ENCODE results near the gene GPR119.
A peak's percentile ranks its signal among the peaks of the same experiment; 100 is the strongest.
"Not testable (repeated sequence)": the region's sequence is repeated elsewhere in the genome, so short reads cannot be mapped to it uniquely, and the experiment has no call there.

The GPR119 gene

DNA sequence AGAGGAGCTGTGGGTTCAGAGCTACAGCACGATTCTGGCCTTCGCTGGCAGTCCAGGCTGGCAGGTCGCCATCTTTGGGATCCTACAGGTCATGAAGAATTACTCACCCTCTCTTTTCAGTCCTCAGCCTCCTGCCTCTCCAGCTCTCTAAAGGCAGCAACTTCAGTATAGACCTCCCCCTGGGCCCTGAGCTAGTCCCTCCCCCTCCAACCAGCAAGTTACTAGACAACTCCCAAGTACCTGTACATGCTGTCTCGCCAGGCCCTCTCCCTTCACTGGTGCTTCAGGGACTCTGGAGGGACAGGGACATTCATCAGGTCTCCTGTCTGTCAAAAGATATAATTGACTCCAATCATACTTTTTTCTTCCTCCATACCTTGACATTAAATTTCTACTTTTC is at the start of gene GPR119:
Gene GPR119 (minus strand): TSS at position 155 of the 400 bp plus-strand sequence. CDS start 227 bp downstream, outside the sequence.
- no peak for DNase-seq

DNA sequence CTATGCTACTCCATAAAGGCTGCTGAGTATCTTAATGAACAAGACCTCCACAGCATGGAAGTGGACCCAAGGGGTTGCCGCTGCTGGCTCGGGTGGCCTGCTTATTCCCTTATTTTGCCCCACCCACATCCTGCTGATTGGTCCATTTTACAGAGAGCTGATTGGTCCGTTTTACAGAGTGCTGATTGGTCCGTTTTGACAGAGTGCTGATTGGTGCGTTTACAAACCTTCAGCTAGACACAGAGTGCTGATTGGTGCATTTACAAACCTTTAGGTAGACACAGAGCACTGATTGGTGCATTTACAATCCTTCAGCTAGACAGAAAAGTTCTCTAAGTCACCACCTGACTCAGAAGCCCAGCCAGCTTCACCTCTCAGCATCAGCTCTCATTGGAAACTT is 43.8 kb upstream of the GPR119 start:
- DNase-seq: not testable (repeated sequence)

DNA sequence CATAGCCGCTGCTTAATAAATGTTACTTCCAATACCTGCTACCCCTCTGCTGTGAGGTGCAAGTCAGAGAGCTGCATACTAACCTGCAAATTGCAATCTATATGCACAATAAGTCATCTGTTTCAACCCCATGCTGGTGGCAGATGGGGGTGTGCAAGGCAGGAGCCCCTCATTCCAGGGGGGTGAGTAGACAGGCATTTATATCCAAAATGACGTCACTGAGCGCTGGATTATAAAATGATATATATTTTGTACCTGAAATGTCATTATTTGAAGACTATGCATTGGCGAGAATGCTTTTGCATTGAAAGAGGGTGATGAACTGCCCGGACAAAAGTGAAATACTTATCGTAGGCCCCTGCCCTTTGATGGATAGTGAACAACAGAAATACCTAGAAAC is 41.1 kb upstream of the GPR119 start:
- no peak for DNase-seq

DNA sequence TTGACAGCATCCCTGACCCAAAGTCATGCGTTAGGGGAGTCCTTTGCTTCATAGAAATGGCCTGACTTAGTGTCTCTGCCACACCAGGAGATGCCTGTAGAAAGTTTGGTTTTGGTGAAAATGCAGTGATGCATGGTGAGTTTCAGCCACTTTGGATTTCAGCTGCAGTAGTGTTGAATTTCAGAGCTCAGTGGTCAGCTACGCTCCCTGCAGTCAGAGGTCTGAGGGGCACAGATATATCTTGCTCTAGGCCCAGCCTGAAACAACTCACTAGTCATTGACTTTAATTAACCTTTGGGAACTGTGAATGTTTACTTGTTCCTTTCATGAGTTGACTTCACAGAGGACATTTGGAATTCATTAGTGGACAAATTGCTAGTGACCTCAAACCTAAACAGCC is 33.8 kb upstream of the GPR119 start:
- DNase-seq: no peak

DNA sequence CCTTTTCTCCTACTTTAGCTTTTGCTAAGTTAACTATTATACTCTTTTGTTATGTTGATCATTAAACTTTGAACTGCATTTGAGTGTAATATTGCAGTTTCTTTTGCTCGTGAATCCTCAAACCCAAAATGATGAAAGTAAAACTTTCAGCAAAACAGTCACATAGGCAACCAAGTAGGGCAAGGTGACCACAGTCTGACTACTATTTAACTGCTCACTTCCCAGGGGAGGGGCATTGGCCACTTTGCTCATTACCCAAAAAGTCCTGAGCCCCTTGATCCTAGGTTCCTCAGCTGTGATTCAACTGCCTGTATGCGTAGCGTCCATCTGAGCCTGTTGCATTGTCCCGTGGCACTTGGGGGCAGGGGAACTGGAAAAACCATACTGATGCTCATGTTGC is 33.3 kb upstream of the GPR119 start:
- DNase-seq: no peak

DNA sequence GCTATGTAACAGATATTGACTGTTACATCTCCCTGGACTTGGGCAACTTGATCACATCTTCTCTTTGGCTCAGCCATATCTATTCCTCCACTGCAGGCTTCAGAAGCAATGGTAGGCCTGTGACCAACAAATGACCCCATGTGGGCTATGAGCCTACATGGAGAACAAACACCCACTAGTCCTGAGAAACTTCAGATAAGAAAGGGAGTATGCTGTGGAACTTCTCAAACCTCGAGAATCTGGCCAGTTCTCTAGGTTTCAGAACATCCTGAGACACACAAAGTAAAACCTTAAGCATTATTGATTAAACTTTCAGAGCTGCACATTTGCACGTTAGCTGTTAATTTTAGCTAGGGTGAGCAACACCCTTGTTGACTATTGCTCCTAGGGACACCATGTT is 32.6 kb upstream of the GPR119 start:
- DNase-seq: no peak

DNA sequence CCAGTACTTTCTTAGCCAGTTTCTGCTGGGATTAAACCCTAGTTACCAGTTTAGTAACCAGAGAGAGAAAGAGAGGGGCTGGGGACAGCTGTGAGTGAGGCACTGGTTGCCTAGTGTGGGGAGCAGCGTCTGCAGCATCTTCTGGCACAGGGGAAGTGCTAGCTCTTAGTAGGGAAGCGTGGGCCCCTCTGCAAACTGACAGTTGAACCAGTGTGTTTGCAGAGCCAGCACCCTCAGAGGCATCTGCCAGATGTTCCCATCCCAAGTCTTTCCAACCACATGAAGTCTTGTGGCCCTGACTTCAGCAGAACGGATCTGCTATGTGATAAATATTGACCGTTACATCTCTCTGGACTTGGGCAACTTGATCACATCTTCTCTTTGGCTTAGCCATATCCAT is 31.3 kb upstream of the GPR119 start:
- no peak for DNase-seq

DNA sequence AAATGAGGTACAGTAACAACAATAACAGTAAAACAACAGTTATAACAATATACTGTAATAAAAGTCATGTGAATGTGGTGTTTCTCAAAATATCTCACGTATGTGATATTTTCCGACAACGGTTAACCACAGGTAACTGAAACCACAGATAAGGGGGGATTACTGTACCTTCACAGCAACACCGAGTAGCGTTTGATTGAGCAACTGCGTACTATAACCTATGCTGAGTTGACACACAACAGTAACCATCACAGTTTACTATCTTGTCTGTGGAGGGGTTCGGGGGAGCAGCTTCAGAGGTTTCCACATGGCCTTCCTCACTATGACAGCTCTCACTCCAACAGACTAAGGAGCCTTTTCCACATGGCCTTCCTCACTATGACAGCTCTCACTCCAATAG is 29.7 kb upstream of the GPR119 start:
- peak; percentile 12 for DNase-seq

DNA sequence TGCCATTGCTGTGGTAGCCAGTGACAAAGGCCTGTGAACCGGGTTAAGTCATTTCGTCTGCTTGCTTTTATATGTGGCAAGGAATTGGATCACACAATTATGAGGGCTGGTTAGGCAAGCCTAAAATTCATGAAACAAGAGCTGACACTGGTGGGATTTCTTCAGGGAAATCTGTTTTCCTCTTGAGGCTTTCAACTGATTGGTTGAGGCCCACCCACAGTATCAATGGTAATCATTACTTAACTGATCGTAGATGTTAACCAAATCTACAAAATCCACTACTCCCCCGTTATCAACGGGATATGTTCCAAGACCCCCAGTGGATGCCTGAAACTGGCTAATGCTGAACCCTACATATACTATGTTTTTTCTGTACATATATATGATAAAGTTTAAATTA is 29.3 kb upstream of the GPR119 start:
- DNase-seq: no peak

DNA sequence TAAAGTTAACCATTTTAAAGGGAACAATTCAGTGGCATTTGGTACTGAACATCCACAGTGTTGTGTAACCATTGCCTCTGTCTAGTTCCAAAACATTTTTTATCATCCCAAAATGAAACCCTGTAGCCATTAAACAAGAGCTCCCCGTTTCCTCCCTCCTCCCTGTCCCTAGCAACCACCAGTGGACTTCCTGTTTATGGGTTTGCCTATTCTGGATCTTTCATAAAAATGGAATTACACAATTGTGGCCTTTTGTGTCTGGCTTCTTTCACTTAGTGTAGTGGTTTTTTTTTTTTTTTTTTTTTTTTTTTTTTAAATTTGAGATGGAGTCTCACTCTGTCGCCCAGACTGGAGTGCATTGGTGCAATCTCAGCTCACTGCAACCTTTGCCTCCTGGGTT is 27.9 kb upstream of the GPR119 start:
- DNase-seq: peak; percentile 33

DNA sequence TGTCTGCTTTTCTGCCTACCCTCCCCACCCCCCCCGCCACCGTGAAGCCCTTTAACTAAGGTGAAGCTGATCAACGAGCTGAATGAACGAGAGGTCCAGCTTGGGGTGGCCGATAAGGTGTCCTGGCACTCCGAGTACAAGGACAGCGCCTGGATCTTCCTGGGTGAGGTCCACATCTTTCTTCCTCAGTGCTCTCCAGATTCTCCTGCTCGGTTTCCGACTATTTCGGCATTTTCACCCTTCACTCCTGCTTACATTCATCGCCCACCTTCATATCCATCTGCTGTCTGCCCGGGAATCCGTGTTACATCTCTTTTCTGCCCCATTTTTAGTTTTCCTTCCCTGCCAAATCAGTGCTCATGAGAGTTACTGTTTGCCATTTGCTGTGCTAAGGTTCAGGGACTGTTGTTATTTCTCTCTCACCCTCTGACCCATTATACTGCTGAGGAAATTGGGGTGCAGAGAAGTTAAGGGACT is 16.8 kb upstream of the GPR119 start:
- no peak for DNase-seq

DNA sequence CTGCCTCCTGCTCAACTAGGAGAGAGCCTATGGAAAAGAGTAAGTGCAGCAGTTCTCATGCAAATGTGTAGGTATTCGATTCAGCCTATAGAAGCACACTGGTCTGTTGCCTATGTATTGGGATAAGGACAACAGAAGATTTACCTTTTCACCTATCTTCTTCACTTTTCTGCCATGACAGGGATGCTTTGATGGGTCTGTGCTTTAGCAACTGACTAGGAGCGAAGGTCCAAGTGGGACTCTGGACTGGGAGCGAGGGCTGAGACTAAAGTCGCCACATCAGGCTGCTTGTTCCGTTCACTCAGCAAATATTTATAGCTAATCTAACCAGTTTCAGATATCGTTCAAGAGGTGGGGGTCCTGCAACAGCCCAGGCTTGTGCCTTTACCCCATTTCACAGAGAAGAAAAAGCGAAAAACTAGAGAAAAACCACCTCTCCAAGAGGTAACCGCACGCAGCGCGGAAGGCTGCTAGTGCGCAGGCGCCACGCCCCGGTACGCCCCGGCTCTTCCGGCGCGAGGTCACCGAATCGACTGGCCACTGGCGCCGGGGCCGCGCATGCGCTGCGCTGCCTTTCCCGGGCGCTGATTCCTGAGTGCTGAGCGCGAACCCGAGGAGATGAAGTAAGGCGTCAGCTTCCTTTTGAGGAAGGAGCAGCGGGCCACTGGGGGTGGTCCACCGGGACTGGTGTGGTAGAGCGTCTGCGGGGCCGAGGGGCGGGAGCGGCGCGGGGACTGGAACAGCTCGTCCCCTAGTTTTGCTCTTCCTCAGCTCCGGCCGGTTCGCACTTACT is 16.1 kb upstream of the GPR119 start, which contains the start of gene RBMX2:
Gene RBMX2 (plus strand): TSS at position 573 of the 793 bp plus-strand sequence. CDS start 46 bp downstream, at position 619.
- peak; percentile 87 for DNase-seq

DNA sequence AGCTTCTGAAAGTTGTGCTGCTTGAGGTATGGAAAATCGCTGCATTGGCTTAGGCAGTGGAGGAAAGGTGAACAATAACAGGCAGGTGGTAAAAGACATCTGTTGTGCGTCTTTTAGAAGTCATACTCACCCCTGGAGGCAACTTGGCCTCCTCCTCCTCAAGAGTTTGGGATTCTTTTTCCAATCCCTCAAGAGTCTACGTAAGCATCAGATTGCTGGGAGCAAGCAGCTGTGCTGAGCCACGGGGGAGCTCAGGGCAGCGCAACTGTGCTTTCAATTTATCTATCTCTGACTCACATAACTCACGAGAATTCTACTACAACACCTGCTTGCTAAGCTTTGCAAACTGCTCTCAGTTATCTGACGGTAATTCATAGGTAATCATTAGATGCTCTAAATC is 9.9 kb upstream of the GPR119 start:
- DNase-seq: no peak

DNA sequence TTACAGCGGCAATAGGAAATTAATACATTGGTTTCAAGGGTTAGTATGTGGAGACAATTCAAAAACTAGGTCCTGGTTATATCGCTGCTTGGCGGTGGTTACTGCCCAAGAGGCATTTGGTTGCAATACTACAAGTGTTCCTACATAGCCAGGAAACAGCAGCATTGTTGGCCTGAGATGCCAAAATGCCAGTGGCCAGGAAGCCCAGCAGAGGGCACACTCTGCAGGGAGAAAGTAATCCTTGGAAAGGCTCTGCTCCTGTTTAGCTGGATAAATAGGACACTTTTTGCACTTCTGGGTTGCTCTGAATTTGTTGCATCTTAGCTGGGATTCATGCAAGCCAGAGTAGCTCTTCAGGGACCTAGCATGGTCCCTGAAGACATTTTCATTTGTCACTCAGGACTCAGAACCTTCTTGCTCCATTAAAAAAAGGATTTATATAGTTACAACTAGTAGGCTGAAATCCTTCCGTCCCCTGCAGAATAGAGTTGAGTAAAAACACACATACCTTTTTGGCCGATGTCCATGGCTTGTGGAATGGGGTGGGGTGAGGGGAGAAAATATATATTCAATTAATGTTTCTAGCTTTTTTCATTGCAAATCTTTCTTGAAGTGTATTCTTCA is 8.1 kb upstream of the GPR119 start:
- DNase-seq: peak; percentile 51

DNA sequence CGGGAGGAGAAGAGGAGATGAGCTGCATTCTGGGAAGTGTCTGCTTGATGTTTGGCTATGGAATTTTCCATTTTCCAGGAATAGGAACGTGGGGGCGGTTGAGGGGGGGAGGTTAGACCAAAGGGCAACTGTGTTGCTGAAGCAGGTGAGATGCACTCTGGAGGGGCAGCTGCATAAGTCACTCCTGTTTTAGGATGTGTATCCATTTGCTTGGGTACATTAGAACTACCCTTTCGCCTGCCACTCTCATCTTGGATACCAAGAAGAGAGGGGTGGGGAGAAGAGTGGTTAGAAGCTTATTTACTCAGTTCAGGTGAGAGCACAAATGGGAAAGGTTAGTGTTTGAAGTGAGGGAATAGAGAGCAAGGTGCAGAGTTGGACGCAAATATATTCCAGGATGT is 934 bp upstream of the GPR119 start:
- DNase-seq: no peak

DNA sequence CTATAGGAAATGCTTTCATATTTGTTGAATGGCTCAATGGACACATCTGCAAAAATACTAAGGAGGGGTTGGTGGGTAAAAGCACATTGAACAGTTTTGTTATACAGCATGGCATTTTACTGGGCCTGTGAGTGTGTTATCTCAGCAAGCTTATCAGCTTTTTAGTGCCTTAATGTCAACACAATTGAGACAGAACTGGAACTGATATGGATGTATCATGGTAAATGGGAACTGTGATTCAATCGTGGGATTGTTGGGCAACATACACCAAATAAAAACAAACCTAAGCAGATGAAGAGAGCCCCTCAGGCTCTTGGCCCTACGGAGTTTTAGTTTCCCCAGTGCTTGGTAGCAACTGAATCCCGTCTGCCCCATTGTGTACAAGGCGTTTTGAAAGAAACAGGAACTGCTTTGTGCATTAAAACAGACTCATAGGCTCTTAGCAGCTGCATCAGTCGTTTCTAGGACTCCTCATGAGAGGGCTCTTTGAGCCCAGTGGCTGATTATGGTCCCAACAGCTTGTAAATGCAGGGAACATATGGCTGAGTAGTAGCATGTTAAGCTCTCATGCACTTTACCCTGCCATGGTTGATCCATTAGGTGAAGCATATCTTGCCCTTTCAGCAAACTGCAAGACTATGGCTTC is 7.3 kb downstream of the GPR119 start:
- DNase-seq: peak; percentile 4

DNA sequence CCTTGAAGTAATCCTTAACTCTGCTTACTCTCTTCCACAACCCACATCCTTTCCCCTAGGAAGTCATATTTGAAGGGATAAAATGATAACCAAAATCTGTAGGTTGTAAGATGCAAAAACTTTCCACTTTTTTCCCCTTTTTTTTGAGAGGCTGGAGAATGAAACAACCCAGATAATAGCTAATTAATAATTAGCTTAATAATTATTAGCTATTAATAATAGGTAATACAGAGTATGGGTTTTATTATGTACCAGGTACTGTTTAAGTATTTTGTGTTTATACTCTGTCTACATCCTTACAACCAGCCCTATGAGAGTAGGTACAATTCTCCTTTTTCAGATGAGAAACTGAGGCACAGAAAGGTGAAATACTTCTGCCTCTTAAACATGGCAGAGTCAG is 9.4 kb downstream of the GPR119 start:
- DNase-seq: no peak

DNA sequence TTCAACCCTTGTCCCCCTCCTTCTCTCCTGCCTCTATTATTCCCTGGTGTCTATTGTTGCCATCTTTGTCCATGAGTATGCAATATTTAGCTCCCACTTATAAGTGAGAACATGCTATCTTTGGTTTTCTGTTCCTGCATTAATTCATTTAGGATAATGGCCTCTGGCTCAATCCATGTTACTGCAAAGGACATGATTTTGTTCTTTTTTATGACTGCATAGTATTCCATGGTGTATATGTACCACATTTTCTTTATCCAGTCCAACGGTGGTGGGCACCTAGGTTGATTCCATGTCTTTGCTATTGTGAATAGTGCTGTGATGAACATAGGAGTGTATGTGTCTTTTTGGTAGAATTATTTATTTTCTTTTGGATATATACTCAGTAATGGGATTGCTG is 33.4 kb downstream of the GPR119 start:
- not testable (repeated sequence) for DNase-seq

DNA sequence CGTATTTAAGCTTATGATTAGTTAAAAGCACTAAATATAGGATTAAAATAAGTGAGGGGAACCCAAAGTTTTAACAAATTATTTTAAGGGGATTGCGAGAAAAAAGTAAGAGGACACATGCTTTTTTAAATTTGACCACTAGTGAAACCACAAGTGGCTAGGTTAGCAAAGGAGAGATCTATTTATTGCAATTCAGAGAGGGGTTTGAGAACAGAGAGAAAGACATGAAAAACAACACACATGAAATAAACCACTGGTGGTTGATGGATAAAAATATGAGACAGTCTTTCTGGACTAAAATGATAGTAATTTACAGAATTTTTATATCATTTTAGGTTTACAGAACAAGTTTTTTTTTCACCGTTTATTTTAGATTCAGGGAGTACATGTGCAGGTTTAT is 33.9 kb downstream of the GPR119 start:
- DNase-seq: no peak

DNA sequence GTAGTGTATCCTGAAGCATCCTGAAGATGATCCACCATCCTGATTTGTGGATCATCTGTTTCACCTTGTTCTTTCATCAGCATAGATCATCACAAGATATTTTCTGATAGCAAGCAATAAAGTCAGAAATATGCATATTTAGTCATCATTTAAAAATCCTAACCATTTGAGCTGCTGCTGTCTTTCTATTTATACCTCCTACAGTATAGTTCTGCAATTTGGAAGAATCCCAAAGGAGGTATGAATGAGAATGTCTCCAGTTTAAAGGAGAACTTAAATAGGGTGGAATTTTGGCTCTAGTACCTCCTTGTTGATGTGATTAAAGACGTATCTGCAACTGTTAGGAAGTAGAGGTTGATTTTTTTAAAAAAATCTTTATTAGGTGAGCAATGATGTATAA is 38.2 kb downstream of the GPR119 start:
- DNase-seq: no peak

DNA sequence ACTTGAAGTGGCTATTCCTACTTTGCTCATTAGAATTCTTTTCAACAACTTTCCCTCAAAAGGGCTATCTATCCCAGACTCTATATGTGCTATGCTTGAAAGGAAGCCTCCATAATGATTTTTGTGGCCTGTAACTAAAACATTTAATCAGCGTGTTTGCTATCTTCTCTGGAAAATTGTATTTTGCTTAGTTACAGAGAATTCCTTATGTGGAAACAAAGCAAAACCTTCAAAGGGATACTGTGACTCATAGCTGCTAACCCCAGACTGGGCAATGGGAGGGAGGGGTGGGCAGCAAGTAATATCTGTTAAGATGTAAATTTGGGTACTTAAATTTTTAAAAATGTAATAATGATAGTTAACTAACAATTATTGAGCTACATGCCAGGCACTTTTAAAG is 42.1 kb downstream of the GPR119 start:
- DNase-seq: no peak

DNA sequence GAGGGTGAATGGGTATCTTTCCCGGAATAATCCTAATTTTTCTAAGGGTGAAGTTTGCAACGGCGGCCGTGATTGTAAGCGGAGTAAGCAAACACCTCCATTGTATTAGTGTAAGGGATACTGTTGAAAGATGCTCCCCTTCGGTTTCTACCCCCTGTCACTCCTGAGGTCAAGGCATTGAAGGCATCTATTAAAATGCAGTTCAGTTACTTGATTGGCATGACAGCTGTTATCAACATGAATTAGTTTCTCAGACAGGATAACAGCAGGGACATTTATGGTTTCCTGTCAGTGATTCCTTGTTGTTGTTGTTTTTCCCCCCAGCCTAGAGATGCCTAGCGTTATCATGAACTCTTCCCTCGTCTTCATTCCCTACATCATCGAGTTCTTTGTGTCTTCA is 45.2 kb downstream of the GPR119 start:
- DNase-seq: no peak

DNA sequence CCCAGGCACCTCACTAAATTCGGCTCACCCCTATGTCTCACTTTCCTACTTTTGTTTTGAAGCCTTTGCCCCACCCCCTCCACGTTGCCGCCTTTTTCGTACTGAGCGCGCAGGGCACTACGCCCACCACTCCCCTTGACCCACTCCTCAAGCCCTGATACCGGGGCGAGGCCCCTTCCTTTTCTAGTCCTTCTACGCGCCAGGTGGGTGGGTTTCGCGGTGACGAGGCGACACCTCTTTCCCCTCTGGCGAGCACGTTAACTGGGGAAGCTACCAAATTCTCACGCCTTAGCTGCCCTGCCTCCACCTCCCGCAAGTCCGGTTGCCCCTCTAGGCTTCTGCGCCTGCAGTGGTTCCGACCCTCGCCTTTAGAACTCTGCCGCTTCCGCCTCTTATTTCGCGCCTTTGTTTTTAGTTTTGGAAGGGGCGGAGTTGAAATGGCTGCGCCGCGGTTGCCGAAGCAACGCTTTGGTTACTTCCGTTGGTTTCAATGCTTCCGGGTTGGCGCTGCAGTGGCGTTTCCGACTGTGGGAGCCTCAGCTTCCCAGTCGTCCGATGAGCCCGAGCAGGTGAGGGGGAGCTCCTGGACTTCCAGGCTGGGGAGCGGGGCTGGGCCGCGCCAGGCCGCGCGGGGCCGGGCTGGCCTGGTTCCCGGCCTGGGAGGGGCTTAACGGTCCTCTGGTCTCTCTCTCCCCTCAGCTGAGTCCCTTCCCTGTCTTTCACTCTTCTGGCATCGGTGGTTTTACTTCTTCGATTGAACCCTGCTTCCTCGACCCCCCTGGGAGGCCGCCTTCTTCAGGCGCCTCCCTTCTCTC is 45.9 kb downstream of the GPR119 start, which contains the start of gene SLC25A14:
Gene SLC25A14 (plus strand): TSS at position 512 of the 815 bp plus-strand sequence. CDS start 360 bp downstream, outside the sequence.
- DNase-seq: peak; percentile 89

Measured in hematopoietic multipotent progenitor cell treated with erythropoietin and hydrocortisone succinate and interleukin-3 and kit ligand, for 4 days (in vitro differentiated cells).